CD4-positive, alpha-beta T cell treated with Interleukin-1 beta for 1 hour (primary cell): Measurements from ENCODE around the gene CCL21.

Source experiments
- DNase-seq, 2 donors: peaks; one replicate each; pipeline ENCODE4 v3.0.0-alpha.2; 2020 to 2022

CCL21 gene

GRCh38 chr9:34701769-34702736 is 7.9 kb downstream of the CCL21 start:
- DNase-seq = peak; percentile 75 to 81

GRCh38 chr9:34701023-34701768 is 8.7 kb downstream of the CCL21 start:
- DNase-seq = peak; percentile 75 to 80

DNA sequence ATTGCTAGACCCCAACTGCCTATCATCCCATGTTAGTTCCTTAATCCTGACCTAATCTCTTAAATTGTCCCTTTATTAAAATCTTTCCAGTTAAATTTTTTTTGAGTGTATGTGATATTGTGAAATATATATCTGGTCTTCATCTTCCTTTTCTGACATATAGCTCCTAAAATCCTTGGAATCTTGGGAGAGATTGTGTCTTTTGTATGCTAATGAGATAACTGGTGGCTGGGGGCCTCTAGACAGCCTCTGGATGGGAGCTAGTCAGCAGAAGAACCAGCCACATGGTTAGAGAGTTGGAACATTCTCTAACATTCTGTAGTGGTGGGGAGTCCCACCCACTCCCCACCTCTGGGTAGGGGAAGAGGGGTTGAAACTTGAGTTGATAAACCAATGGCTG is 15.1 kb downstream of the CCL21 start:
- no peak for DNase-seq

DNA sequence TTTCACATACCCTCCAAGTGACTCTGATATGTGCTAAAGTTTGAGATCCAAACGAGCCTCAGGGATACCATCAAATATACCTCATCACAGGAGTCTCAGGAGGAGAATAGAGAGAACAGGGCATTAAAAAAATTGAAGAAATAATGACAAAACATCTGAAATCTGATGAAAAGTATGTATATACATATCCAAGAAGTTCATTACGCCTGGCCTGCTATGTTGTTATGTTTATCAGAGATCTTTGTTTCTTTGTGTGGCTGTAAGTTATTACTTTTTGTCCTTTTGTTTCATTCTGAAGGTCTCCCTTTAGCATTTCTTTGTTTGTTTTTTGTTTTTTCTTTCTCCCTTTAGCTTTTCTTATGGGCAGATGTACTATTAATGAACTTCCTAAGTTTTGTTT is 16.4 kb downstream of the CCL21 start:
- no peak for DNase-seq

DNA sequence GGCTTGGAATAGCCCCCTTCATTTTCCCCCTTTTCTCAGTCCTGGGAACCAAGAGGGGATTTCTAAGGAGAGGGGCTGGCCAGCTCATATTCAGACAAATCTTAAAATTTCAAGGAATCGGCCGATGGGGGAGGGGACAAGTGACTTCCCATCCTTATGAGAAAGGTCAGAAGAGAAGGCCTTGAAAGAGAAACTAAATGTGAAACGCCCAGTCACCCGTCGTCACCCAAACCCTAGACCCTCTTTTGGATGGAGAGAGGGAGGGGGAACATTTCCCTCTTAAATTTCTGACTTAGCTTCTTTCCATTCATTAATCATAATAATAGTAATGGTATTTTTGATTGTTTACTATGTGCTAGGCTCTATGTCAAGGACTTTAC is 18.0 kb downstream of the CCL21 start:
- DNase-seq = no peak

DNA sequence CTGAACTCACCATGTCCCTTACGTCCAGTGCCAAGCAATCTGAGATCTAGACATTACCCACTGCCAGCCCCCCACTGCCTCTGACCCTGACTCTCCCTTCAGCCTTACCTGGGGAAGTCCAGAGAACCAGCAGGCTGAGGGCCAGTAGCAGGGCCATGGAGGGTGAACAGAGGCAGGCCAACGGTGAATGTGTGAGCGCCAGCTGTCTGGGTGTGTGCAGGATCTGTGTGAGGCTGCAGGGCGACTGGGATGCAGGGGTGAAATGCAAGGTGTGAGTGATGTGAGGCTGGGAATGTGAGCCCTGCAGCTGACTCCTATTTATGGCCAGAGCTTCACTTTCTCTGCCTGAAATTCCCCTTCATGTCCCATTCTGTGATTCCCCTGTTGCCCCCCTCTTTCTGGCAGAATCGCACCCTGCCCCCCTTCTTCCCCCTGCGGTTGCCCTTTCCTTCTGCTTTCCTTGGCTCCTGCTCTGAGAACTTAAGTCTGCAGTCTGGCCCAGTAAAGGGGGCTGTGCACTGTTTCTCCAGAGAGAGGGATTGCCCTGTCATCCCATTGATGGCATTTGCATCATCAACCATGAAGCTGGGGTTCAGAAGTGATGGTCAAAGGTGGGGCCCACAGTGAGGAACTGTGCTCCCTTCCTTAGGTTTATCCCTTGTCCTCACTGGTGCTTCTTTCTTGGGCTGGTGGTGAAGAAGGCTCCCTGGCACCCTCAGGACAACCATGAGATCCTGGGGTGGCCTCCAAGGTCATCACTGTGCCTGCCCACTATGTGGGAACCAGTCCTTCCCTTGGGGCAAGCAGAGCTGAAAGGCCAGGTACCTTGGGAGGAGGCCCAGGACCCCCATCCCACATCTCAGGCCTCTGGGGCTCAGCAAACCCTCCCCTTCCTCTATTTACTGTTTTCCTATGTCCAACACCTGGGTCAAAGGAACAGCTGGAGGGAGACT is 18.7 kb downstream of the CCL21 start, which contains the start of gene CCL19:
Gene CCL19 (minus strand): TSS at position 294 of the 953 bp plus-strand sequence. CDS start 137 bp downstream, at position 157.
- no peak for DNase-seq

GRCh38 chr9:34689512-34689911 is 20.4 kb downstream of the CCL21 start:
- no peak for DNase-seq

- no peak for DNase-seq
Observed at GRCh38 chr9:34689116-34689470, 20.8 kb downstream of the CCL21 start.

- DNase-seq = no peak
Observed at GRCh38 chr9:34688329-34689115, 21.4 kb downstream of the CCL21 start.

DNA sequence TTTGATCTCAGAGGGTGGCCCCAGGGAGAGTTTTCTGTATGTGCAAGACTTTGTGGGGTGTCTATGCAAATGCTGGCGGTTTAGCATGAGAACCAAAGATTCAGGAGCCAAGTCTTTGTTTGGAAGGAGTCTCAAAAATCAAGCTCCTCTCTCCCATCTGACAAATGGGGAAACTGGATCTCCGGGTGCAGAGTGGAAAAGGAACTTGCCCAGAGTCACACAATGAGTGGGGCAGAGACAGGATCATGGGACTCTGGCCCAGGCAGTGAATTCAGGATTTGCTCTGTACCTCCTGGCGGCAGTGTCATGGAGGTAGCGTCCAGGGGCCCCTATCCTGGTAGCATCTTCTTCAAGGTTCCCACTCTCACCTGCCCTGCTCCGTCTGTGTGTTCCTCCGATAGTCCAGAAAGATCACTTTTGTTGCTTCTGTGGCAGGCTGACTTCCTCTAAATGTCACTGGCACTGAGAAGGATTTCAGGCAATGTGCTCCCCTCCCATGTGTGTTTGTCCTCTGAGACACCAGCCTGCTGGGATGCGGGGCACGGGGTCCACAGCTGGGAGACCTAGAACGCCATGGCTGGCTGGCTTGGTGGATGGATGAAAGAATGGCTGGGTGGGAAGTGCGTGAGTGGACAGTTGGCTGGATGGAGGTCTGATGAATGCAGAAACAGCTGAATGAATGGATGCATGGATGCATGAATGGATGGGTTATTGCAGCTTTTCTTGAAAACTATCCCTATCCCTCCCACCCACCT is 22.5 kb downstream of the CCL21 start:
- no peak for DNase-seq

DNA sequence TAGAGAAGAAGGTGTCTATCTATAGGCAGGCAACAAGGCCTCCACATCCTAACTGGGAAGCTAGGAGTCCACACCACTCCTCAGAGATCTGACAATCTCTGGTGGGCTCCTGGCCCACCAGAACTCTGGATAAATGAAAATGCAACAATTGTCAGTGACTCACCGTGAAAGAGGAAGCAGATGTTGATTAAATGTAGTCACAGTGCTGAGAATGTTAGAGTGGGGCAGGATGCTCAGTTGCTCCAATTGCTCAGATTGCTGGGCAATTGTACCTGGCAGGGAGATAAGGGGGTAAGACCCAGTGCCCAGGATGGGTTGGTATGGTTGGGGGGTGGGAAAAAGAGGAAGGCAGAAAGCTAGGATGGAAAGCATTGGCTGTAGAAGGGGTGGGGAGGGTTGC is 23.2 kb downstream of the CCL21 start:
- DNase-seq = no peak

DNA sequence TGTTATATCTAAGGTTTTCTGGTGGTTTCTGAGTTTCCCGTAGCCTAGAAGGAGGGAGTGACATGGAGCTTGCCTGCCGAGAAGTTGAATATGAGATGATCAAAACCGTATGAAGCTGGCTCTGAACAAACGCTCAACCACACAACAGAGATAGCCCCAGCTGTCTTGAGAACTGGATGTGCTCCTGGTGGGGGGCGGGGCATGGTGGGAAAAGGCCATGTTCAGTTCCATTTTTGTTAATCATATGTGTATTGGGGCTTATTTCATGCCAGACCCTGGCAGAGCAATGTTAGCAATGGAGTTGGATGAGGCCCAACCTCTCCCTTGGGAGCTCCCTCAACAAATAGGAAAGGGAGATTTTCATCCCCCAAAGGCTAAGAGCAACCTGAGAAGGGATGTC is 23.7 kb downstream of the CCL21 start:
- DNase-seq = no peak

DNA sequence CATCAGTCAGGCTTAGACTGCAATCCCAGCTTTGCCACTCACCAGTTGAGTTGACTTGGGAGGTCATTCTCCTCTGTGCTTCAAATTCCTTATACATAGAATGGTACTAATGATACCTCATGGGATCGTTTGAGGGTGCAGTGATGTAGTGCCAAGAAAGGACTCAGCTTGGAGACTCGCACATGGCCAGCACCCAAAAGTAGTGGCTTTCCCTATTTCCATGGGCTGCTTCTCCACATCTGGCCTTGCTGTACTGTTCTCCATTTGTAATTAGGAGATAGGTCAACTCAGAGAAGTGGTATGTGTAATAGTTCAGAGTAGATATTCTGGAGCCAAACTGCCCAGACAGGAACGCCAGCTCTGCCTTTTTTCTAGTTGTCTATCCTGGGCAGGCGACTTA is 24.3 kb downstream of the CCL21 start:
- DNase-seq = no peak

DNA sequence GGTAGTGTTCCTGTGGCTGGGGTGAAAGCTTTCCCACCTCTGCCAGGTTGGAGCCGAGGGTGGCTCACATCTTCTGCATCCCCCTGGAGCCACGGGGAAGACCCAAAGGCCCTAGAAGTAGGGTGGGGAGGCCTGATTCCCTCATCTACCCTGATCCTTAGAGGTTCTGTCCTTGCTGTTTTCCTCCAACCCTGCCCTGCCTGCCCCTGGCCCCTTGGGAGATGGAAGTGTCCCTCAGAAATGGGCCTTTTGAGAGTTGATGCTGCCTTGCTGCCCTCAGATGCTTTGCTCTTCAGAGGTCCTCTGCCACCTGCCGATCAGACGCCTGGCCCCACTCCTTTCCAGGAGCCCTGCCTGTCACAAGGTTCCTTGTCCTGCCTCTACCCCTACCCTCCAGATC is 25.1 kb downstream of the CCL21 start:
- no peak for DNase-seq

- no peak for DNase-seq
Observed at GRCh38 chr9:34684145-34684544, 25.8 kb downstream of the CCL21 start.

DNA sequence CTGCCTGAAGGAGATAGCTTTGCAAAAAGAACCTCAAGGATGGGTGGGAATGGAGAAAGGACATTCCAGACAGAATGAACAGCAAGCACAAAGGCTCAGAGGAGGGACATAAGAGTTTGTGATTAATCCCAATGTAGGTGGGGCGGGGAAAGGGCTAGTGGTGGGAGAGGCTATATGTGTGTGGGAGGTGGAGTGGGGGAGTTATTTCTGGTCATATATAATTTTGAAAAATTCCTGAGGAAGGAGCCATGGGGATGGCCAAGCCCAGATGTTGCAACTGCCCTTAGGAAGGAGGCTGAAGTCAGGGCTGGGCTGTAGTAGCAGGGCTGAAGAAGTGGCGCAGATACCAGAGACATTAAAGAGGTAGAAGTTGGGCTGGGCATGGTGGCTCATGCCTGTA is 34.1 kb downstream of the CCL21 start:
- no peak for DNase-seq

- peak; percentile 52 to 55 for DNase-seq
Observed at GRCh38 chr9:34675048-34675714, 34.8 kb downstream of the CCL21 start.

- no peak for DNase-seq
Observed at GRCh38 chr9:34674440-34674839, 35.5 kb downstream of the CCL21 start.

DNA sequence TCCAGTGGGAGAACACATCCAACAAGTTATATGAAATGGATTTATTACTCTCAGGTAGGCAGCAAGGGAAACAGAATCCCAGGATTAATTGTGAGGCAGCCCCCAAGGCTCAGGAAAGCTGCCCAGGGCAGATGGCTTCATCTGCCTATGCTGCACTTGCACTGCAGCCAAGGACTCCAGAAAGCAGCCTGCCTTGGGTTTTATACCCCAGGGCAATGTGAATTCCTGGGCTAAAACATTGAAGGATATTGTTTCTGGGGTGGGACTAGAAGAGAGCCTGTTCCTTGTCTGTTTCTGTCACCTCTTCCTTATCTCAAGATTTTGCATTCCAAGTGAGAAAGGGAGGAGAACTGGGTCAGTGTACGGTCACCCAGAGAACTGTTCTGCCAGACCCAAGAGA is 38.6 kb downstream of the CCL21 start:
- no peak for DNase-seq

GRCh38 chr9:34669809-34670562 is 40.0 kb downstream of the CCL21 start:
- no peak for DNase-seq
